HFFc6 (cell line): ENCODE measurements around the gene SHLD1. TPM values are rescaled to one million over a fixed set of nuclear protein-coding genes. Genes with fewer than 3 reads are reported as not detected.
"Not testable (repeated sequence)": the region's sequence is repeated elsewhere in the genome, so short reads cannot be mapped to it uniquely, and the experiment has no call there.

Experiments
- DNase-seq: peaks from one replicate; pipeline ENCODE4 v3.0.0-alpha.2; 2018
- H3K27ac Mint-ChIP-seq: 2 replicates; pipeline ENCODE4 v1.8.0; 2020; ENCODE audit warnings: mild to moderate bottlenecking, mixed read lengths
- H3K27me3 Mint-ChIP-seq: 2 replicates; pipeline ENCODE4 v1.8.0; 2021; ENCODE audit warnings: mild to moderate bottlenecking, moderate library complexity, mixed read lengths; ENCODE audit not compliant: insufficient read depth
- H3K36me3 Mint-ChIP-seq: 2 replicates; pipeline ENCODE4 v1.8.0; 2021; ENCODE audit warnings: low read depth, mixed read lengths
- H3K4me1 Mint-ChIP-seq: 2 replicates; pipeline ENCODE4 v1.8.0; 2020; ENCODE audit warnings: low read depth, mixed read lengths
- H3K4me3 Mint-ChIP-seq: 2 replicates; pipeline ENCODE4 v1.8.0; 2020; ENCODE audit warnings: mild to moderate bottlenecking, moderate library complexity, mixed read lengths
- H3K9me3 Mint-ChIP-seq: 2 replicates; pipeline ENCODE4 v1.8.0; 2020; ENCODE audit warnings: mild to moderate bottlenecking, mixed read lengths
- CTCF ChIP-seq: fragments of 200-600 bp; sonication (generic); IDR thresholded peaks from 2 replicates; pipeline ENCODE4 v1.5.0; 2021; ENCODE audit warnings: antibody characterized with exemption, mild to moderate bottlenecking
- total RNA-seq, 6 experiments: library from RNA; stranded (reverse); fragmentation: NEBNext Ultra II Directional; extraction: Animal tissue kit (Norgen Biotek cat#: 25700); gene quantifications; 2 replicates in 1 of 6; 3 replicates in 5 of 6; pipeline ENCODE4 v1.2.3, GENCODE V29; 2021

SHLD1 gene
- total RNA-seq, 6 experiments from 2014 or later = 3.5 to 4.4 (median 3.8) TPM

- no peak overlapping the region for H3K27ac Mint-ChIP-seq
- H3K9me3 Mint-ChIP-seq = no peaks in the 10 kb centered on the region
- TF ChIP-seq CTCF = no peak
These were observed 47.8 kb downstream of the SHLD1 start for GRCh38 chr20:5797843-5798462.

GRCh38 chr20:5803754-5804303, 53.6 kb downstream of the SHLD1 start:
- not testable (repeated sequence) for H3K36me3 Mint-ChIP-seq, H3K9me3 Mint-ChIP-seq, H3K27ac Mint-ChIP-seq, H3K4me1 Mint-ChIP-seq, H3K4me3 Mint-ChIP-seq, DNase-seq, H3K27me3 Mint-ChIP-seq

More at GRCh38 chr20:5797843-5798462, 47.8 kb downstream of the SHLD1 start:
- no peak overlapping the region for H3K4me3 Mint-ChIP-seq
- H3K36me3 Mint-ChIP-seq = no peaks in the 10 kb centered on the region
- no peak for DNase-seq
- peaks cover 2% of the 10 kb centered on the region; the same call in 1 of the 2 replicates for H3K27me3 Mint-ChIP-seq
- H3K4me1 Mint-ChIP-seq = no peaks in the 10 kb centered on the region

GRCh38 chr20:5806457-5807263, 56.5 kb downstream of the SHLD1 start:
- no peaks in the 10 kb centered on the region for H3K36me3 Mint-ChIP-seq
- TF ChIP-seq CTCF = peak; percentile 31
- no peak overlapping the region for H3K27ac Mint-ChIP-seq
- H3K4me3 Mint-ChIP-seq = no peak overlapping the region
- peaks cover 2% of the 10 kb centered on the region; the same call in 1 of the 2 replicates for H3K27me3 Mint-ChIP-seq
- no peaks in the 10 kb centered on the region for H3K4me1 Mint-ChIP-seq
- no peak for DNase-seq
- no peaks in the 10 kb centered on the region for H3K9me3 Mint-ChIP-seq

- H3K27ac Mint-ChIP-seq = no peak overlapping the region
- H3K36me3 Mint-ChIP-seq = no peaks in the 10 kb centered on the region
- no peaks in the 10 kb centered on the region for H3K9me3 Mint-ChIP-seq
- no peak overlapping the region for H3K4me3 Mint-ChIP-seq
- no peak for TF ChIP-seq CTCF
- no peak for DNase-seq
- H3K4me1 Mint-ChIP-seq = no peaks in the 10 kb centered on the region
- peaks cover 2% of the 10 kb centered on the region; the same call in 1 of the 2 replicates for H3K27me3 Mint-ChIP-seq
These were observed 57.2 kb downstream of the SHLD1 start for GRCh38 chr20:5807431-5807830.

- no peak for DNase-seq
- no peaks in the 10 kb centered on the region for H3K9me3 Mint-ChIP-seq
- no peak overlapping the region for H3K4me3 Mint-ChIP-seq
- H3K36me3 Mint-ChIP-seq = no peaks in the 10 kb centered on the region
- no peaks in the 10 kb centered on the region for H3K4me1 Mint-ChIP-seq
- no peak for TF ChIP-seq CTCF
- peaks cover 2% of the 10 kb centered on the region; the same call in 1 of the 2 replicates for H3K27me3 Mint-ChIP-seq
- no peak overlapping the region for H3K27ac Mint-ChIP-seq
These were observed 58.7 kb downstream of the SHLD1 start for GRCh38 chr20:5808901-5809300.

GRCh38 chr20:5809495-5809894, 59.3 kb downstream of the SHLD1 start:
- TF ChIP-seq CTCF = peak; percentile 37
- Mint-ChIP-seq H3K27ac (no peak overlapping the region), H3K36me3 (no peaks in the 10 kb centered on the region)

More at GRCh38 chr20:5809495-5809894, 59.3 kb downstream of the SHLD1 start:
- H3K4me1 Mint-ChIP-seq = no peaks in the 10 kb centered on the region
- peaks cover 2% of the 10 kb centered on the region; the same call in 1 of the 2 replicates for H3K27me3 Mint-ChIP-seq
- no peak for DNase-seq
- H3K4me3 Mint-ChIP-seq = no peak overlapping the region
- H3K9me3 Mint-ChIP-seq = no peaks in the 10 kb centered on the region
